AG04450 (cell line): ENCODE measurements around the gene ABCB8. TPM values are rescaled to one million over a fixed set of nuclear protein-coding genes. Genes with fewer than 3 reads are reported as not detected.
A peak's percentile ranks its signal among the peaks of the same experiment; 100 is the strongest.

Experiments used
- CTCF ChIA-PET: fragments of 300-600, 350-600 bp; formaldehyde crosslinking; extraction: SDS; loops from one replicate; lab custom pipeline; 2022; ENCODE audit warnings: antibody characterized with exemption, inconsistent platforms; lab: Charles Lee
- POLR2A ChIA-PET: fragments of 350-600 bp; formaldehyde crosslinking; extraction: SDS; loops from one replicate; lab custom pipeline; 2021; ENCODE audit warnings: antibody characterized with exemption, inconsistent platforms; lab: Yijun Ruan, JAX
- DNase-seq: peaks from one replicate; pipeline ENCODE4 v3.0.0-alpha.2; 2011; ENCODE audit warnings: low read depth, low spot score
- H3K27ac ChIP-seq: one replicate; pipeline ENCODE4 v1.5.1; 2012; ENCODE audit warnings: low read depth, low read length, control low read depth
- H3K27me3 ChIP-seq: one replicate; pipeline ENCODE4 v1.6.0; 2012; ENCODE audit warnings: low read length; ENCODE audit not compliant: control insufficient read depth, insufficient read depth
- H3K4me3 ChIP-seq: 2 replicates; pipeline ENCODE4 v1.5.1; 2011; ENCODE audit warnings: mild to moderate bottlenecking, low read depth, low read length, control low read depth
- H3K9me3 ChIP-seq: 2 replicates; pipeline ENCODE4 v1.5.1; 2012; ENCODE audit warnings: low read length; ENCODE audit not compliant: control insufficient read depth, insufficient read depth
- polyA plus RNA-seq: library from polyadenylated mRNA; depleted of rRNA; stranded (reverse); fragments of >200 nt; gene quantifications from 2 replicates; pipeline ENCODE4 v1.2.3, GENCODE V29; 2011
- TF ChIP-seq, protein P1 (sequence below): IDR thresholded peaks from 2 replicates; pipeline ENCODE4 v1.5.1; 2011; ENCODE audit warnings: low read depth, low read length, control low read depth, inconsistent platforms

Gene ABCB8
- polyA plus RNA-seq, 1 experiment: 10.7 TPM

DNA sequence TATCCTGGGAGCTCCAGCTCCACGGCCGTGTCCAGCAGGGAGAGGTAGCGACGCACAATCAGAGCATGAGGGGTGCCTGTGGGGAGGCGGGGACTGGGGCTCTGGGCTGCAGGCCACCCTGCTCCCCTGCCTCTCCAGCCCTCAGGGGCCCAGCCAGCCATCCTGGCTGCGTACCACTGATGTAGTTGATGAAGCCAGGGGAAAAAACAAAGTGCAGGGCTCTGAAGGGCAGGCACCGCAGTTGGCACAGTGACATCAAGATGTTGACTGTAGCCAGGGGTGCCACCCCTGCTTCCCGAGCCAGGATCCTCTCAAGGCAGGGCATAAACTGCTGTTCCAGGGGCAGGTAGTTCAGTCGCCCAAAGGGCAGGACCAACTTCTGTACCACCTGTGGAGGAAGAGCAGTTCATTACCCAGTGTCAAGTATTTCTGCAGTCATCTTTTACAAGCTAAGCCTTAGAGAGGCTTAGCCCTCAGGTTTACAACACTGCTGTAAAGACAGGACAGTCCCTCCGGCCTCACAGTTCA is 49.5 kb downstream of the ABCB8 start:
- no peak for DNase-seq
- POLR2A ChIA-PET: interaction anchor here (0.9 kb wide), 1 partner anchor 33 kb away, joined by 4 read pairs; no protein-coding TSS in a partner anchor
- TF ChIP-seq, protein P1, sequence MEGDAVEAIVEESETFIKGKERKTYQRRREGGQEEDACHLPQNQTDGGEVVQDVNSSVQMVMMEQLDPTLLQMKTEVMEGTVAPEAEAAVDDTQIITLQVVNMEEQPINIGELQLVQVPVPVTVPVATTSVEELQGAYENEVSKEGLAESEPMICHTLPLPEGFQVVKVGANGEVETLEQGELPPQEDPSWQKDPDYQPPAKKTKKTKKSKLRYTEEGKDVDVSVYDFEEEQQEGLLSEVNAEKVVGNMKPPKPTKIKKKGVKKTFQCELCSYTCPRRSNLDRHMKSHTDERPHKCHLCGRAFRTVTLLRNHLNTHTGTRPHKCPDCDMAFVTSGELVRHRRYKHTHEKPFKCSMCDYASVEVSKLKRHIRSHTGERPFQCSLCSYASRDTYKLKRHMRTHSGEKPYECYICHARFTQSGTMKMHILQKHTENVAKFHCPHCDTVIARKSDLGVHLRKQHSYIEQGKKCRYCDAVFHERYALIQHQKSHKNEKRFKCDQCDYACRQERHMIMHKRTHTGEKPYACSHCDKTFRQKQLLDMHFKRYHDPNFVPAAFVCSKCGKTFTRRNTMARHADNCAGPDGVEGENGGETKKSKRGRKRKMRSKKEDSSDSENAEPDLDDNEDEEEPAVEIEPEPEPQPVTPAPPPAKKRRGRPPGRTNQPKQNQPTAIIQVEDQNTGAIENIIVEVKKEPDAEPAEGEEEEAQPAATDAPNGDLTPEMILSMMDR: no peak

DNA sequence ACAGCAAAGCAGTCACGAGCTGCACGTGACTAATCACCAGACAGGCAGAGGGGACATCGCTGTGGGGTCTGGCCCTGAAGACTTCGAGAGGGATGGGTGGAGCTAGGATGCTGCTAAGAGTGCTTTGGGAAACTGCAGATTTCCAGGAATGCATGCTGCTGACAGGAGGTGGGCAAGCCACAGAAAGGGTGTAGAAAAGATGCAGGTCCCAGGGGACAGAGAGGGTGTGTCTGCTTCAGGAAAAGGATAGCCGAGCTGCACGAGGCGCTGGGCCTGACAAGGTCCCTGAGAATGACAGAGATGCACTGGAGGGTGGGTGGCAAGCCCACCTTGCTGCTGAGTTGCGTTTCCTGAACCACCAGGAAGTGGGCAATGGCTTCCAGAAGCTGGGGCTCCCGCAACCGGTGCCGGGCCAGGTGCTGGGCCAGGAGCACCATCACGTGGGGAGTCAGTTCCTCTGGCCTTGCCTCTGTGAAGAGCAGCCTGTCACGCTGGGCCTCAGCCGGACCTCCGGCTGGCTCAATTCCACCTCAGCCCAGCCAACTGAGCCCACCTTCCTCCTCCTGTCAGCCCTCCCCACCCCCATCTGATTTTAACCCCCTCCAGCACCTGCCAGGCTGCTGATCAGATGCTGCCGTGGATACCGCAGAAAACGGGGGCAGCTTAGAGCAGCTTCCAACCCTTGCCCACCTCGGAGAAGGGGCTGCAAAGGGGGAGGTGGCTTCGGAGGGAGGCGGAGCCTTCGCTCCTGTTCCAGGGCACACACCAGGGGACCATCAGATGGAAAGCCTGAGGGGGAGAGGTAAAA is 50.2 kb downstream of the ABCB8 start:
- Histone ChIP-seq H3K27me3 (no peaks in the 10 kb centered on the region), H3K27ac (no peak overlapping the region), H3K9me3 (peaks cover 3% of the 10 kb centered on the region; the same call in 1 of the 2 replicates), H3K4me3 (peak overlapping the region; percentile 17)
- CTCF ChIA-PET: interaction anchor here (1.1 to 1.7 kb wide), 2 partner anchors 15 to 33 kb away, joined by 4 to 5 read pairs; no protein-coding TSS in a partner anchor
- no peak for DNase-seq
- POLR2A ChIA-PET: interaction anchor here (0.8 to 0.9 kb wide), 2 partner anchors 33 to 165 kb away, joined by 3 to 4 read pairs; no protein-coding TSS in a partner anchor
- TF ChIP-seq, protein P1: no peak

More for the DNA sequence above, 49.5 kb downstream of the ABCB8 start:
- Histone ChIP-seq H3K9me3 (peaks cover 3% of the 10 kb centered on the region; the same call in 1 of the 2 replicates), H3K4me3 (no peak overlapping the region), H3K27me3 (no peaks in the 10 kb centered on the region), H3K27ac (no peak overlapping the region)
- CTCF ChIA-PET: interaction anchor here (1.1 to 1.7 kb wide), 2 partner anchors 15 to 33 kb away, joined by 4 to 5 read pairs; no protein-coding TSS in a partner anchor

DNA sequence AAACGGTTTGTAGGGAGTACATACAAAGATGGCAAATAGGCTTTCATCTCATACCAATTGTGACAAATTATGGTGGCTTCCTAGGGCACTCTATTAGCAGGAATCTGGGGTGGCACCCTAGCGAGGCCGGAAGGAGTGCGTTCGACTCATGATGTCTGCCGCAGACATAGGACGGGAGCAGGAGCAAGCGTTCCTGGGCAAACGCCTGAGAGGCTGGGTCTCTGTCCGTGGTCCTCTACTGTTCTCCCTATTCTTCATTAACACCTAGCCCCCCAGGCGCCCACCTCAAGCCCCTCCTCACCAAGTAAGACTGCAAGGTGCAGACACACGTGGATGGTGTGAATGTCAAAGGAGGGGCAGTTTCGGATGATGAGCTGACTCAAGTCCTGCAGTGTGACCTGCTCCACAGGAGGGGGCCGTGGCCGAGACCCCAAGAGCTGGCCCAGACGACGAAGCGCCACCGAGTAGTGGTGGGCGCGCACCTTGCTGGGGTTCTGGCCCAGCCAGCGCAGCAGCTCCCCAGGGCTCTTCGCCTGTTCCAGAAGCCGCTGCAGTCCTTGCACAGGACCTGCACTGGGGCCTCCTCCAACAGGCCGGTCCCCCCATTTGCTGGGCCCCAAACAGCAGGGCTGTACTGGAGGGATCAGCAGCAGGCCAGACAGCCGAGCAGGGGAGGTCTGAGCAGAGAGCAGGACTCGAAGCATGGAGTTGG is 51.1 kb downstream of the ABCB8 start:
- DNase-seq: no peak
- H3K27ac ChIP-seq: peak overlapping the region; percentile 11
- H3K9me3 ChIP-seq: peaks cover 3% of the 10 kb centered on the region; the same call in 1 of the 2 replicates
- H3K4me3 ChIP-seq: peak overlapping the region; percentile 90
- TF ChIP-seq, protein P1: no peak
- no peaks in the 10 kb centered on the region for H3K27me3 ChIP-seq
- ChIA-PET CTCF (no interaction called here), POLR2A (no interaction called here)

DNA sequence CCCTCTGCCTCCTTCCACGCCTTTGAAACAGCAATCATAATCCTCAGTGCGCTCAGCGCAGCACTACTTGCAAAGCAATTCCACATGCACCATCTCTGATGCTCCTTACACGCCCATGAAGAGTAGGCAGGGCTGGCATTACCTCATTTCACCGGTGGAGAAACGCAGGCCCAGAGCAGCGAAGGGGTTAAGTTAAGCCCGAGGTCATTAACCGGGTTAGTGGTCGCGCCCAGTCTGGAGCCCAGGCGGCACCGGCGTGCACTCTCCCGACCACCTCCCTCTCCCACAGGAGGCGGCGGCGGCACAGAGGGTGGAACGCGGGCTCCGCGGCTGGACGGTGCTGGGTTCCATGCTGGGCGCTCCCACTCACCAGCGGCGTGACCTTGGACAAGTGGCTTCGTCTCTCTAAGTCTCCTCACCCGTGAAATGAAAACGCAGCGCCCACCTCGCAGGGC is 51.8 kb downstream of the ABCB8 start:
- Histone ChIP-seq H3K27me3 (no peaks in the 10 kb centered on the region), H3K4me3 (peak overlapping the region; percentile 90), H3K27ac (peak overlapping the region; percentile 61), H3K9me3 (peaks cover 3% of the 10 kb centered on the region; the same call in 1 of the 2 replicates)
- CTCF ChIA-PET: interaction anchor here (0.7 to 1.0 kb wide), 2 partner anchors 11 to 133 kb away, joined by 3 read pairs; no protein-coding TSS in a partner anchor
- TF ChIP-seq, protein P1: no peak
- POLR2A ChIA-PET: interaction anchor here (1.0 to 1.6 kb wide), 7 partner anchors 8 to 30 kb away, joined by 3 to 9 read pairs (median 6); partner anchors contain the start of gene CDK5
- no peak for DNase-seq
